ENCODE measurements around the gene TFF2.

DNA sequence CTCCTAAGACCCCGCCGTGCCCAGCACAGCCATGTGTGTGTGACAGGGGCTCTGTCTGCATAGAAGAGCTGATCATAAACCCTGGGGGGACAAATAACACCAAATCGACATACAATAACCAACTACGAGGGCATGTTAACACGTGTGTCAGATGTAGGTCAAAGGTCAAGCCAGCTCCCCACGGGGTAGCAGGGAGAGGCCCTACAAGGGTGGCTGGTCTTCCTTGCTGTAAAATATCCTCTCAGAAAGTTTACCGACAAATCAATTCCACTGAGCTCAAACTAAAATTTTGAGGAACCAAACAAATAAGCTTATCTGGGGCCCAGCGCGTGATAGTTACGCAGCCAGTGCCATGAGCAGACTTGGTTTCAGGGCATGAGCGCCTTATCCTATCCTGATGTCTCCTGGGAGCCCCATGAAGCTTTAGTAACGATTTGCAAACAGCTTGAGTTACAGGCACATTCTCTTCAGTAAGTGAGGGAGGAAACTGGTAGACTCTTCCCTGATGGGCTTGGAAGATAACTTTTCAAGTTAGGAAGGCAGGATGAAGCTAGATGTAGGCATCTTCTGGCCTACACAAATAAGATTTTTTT lies 47.7 kb upstream of the TFF2 start:
- TF ChIP-seq POLR2A (IDR thresholded peaks at IDR 0.05; ENCODE audit: low read depth, low read length) (no peak), TAF1 (IDR thresholded peaks at IDR 0.05; ENCODE audit: low read depth, low read length) (no peak), POLR2AphosphoS5 (IDR thresholded peaks at IDR 0.05; ENCODE audit: low read depth, low read length) (no peak)

All from GM12891 (cell line).